BLaER1 (cell line): ENCODE data around the gene ZBTB4.

ENCODE experiments used
- H3K27ac ChIP-seq: shearing (Covaris generic); formaldehyde crosslinking; 2 replicates; pipeline ENCODE4 v1.8.1; 2022
- H3K27me3 ChIP-seq: shearing (Covaris generic); formaldehyde crosslinking; 2 replicates; pipeline ENCODE4 v1.8.1; 2022
- H3K36me3 ChIP-seq: shearing (Covaris generic); formaldehyde crosslinking; 2 replicates; pipeline ENCODE4 v1.8.1; 2022
- H3K4me1 ChIP-seq: shearing (Covaris generic); formaldehyde crosslinking; 2 replicates; pipeline ENCODE4 v1.8.1; 2022
- H3K4me2 ChIP-seq: shearing (Covaris generic); formaldehyde crosslinking; 2 replicates; pipeline ENCODE4 v1.8.1; 2022
- H3K4me3 ChIP-seq: shearing (Covaris generic); formaldehyde crosslinking; 2 replicates; pipeline ENCODE4 v1.8.1; 2022
- H3K9ac ChIP-seq: shearing (Covaris generic); formaldehyde crosslinking; 2 replicates; pipeline ENCODE4 v1.8.1; 2022
- H3K9me3 ChIP-seq: shearing (Covaris generic); formaldehyde crosslinking; 2 replicates; pipeline ENCODE4 v1.8.1; 2022
- H4K20me1 ChIP-seq: shearing (Covaris generic); formaldehyde crosslinking; 2 replicates; pipeline ENCODE4 v1.8.1; 2022
- Cebpa-rat ChIP-seq: shearing (Covaris generic); IDR thresholded peaks from 2 replicates; pipeline ENCODE4 v1.8.1; 2022

The ZBTB4 gene

GRCh38 chr17:7440113-7440833, 39.2 kb downstream of the ZBTB4 start:
- H4K20me1 ChIP-seq: peaks cover 82% of the 10 kb centered on the region
- no peaks in the 10 kb centered on the region for H3K9me3 ChIP-seq
- H3K36me3 ChIP-seq: no peaks in the 10 kb centered on the region
- H3K4me3 ChIP-seq: peak overlapping the region; percentile 63
- peak overlapping the region; percentile 7; the same call in 1 of the 2 replicates for H3K9ac ChIP-seq
- no peak for TF ChIP-seq Cebpa-rat
- no peak overlapping the region for H3K27ac ChIP-seq
- H3K27me3 ChIP-seq: peaks cover 83% of the 10 kb centered on the region
- H3K4me2 ChIP-seq: peak overlapping the region; percentile 75
- peaks cover 61% of the 10 kb centered on the region for H3K4me1 ChIP-seq

GRCh38 chr17:7439462-7440112, 39.8 kb downstream of the ZBTB4 start, which contains the start of gene FGF11:
FGF11 (plus strand) TSS chr17:7439512; CDS start chr17:7439621, 109 bp downstream.
- TF ChIP-seq Cebpa-rat: no peak
- Histone ChIP-seq H3K4me3 (peak within 1 kb of the TSS; percentile 76), H3K27ac (no peak within 1 kb of the TSS), H3K9me3 (no peaks in the 10 kb centered on the region), H3K27me3 (peaks cover 76% of the 10 kb centered on the region), H4K20me1 (peaks cover 78% of the 10 kb centered on the region), H3K36me3 (no peaks in the 10 kb centered on the region), H3K4me1 (peaks cover 54% of the 10 kb centered on the region), H3K4me2 (peak within 1 kb of the TSS; percentile 93), H3K9ac (peak within 1 kb of the TSS; percentile 48; the same call in 1 of the 2 replicates)

DNA sequence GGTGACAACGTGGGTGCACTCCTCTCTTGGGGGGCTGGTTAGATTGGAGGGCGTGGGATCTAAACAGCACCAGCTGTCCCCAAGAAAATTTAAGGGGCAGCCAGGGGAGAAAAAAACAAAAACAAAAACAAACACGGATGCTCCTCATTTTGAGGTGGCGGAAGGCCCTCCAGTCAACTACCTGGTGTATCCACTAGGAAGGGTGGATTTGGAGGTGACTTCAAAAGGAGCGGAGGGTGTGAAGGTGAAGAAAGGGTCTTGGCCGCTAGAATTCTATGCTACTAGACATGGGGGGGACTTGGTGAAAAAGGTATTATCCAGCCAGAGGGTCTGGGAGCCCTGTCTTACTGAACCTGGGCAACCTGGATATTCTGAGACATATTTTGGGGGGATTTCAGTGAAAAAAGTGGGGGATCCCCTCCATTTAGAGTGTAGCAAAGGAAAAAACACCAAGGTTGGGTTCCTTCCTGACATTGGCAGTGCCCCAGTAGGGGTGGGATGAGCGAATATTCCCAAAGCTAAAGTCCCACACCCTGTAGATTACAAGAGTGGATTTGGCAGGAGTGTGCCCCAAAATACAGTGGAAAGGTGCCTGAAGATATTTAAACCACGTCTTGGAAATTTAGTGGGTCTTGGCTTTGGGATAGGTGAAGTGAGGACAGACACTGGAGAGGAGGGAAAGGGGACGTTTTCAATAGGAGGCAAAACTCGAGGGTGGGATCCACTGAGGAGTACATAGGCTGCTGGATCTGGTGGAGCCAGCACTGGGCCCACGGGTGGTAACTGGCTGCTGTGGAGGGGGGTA, 40.6 kb downstream of the ZBTB4 start:
- Histone ChIP-seq H3K4me3 (peak overlapping the region; percentile 76), H4K20me1 (peaks cover 70% of the 10 kb centered on the region), H3K27ac (no peak overlapping the region), H3K4me1 (peaks cover 48% of the 10 kb centered on the region), H3K36me3 (no peaks in the 10 kb centered on the region), H3K4me2 (peak overlapping the region; percentile 93), H3K9me3 (no peaks in the 10 kb centered on the region), H3K9ac (0 out of 2 replicates have a peak overlapping the region, but pooled peaks have one; percentile 48), H3K27me3 (peaks cover 69% of the 10 kb centered on the region)
- TF ChIP-seq Cebpa-rat: no peak

GRCh38 chr17:7437950-7438614, 41.3 kb downstream of the ZBTB4 start:
- Histone ChIP-seq H3K4me3 (peak overlapping the region; percentile 76), H3K4me1 (peaks cover 48% of the 10 kb centered on the region), H3K27me3 (peaks cover 61% of the 10 kb centered on the region), H3K36me3 (no peaks in the 10 kb centered on the region), H3K9me3 (no peaks in the 10 kb centered on the region), H3K4me2 (peak overlapping the region; percentile 93), H3K27ac (no peak overlapping the region), H3K9ac (peak overlapping the region; percentile 48; the same call in 1 of the 2 replicates), H4K20me1 (peaks cover 63% of the 10 kb centered on the region)
- TF ChIP-seq Cebpa-rat: no peak

- Histone ChIP-seq H3K27me3 (peaks cover 54% of the 10 kb centered on the region), H4K20me1 (peaks cover 56% of the 10 kb centered on the region), H3K4me3 (peak overlapping the region; percentile 76), H3K9ac (no peak overlapping the region), H3K27ac (no peak overlapping the region), H3K36me3 (no peaks in the 10 kb centered on the region), H3K4me2 (peak overlapping the region; percentile 93), H3K4me1 (peaks cover 48% of the 10 kb centered on the region), H3K9me3 (no peaks in the 10 kb centered on the region)
- no peak for TF ChIP-seq Cebpa-rat
Observed at GRCh38 chr17:7437369-7437863, 42.0 kb downstream of the ZBTB4 start.

- Histone ChIP-seq H3K27me3 (peaks cover 48% of the 10 kb centered on the region), H3K9me3 (no peaks in the 10 kb centered on the region), H3K4me3 (peak overlapping the region; percentile 76), H3K4me2 (peak overlapping the region; percentile 93), H3K9ac (peak overlapping the region; percentile 73), H4K20me1 (peaks cover 56% of the 10 kb centered on the region), H3K4me1 (peaks cover 48% of the 10 kb centered on the region), H3K36me3 (no peaks in the 10 kb centered on the region), H3K27ac (no peak overlapping the region)
- TF ChIP-seq Cebpa-rat: no peak
Observed at GRCh38 chr17:7436556-7437368, 42.7 kb downstream of the ZBTB4 start.

GRCh38 chr17:7435676-7436555, 43.5 kb downstream of the ZBTB4 start:
- no peaks in the 10 kb centered on the region for H3K9me3 ChIP-seq
- H3K27me3 ChIP-seq: peaks cover 39% of the 10 kb centered on the region
- H3K27ac ChIP-seq: peak overlapping the region; percentile 52
- peak overlapping the region; percentile 93 for H3K4me2 ChIP-seq
- H3K4me3 ChIP-seq: peak overlapping the region; percentile 76
- no peak for TF ChIP-seq Cebpa-rat
- H3K4me1 ChIP-seq: peaks cover 48% of the 10 kb centered on the region
- peak overlapping the region; percentile 73 for H3K9ac ChIP-seq
- no peaks in the 10 kb centered on the region for H3K36me3 ChIP-seq
- peaks cover 48% of the 10 kb centered on the region for H4K20me1 ChIP-seq

DNA sequence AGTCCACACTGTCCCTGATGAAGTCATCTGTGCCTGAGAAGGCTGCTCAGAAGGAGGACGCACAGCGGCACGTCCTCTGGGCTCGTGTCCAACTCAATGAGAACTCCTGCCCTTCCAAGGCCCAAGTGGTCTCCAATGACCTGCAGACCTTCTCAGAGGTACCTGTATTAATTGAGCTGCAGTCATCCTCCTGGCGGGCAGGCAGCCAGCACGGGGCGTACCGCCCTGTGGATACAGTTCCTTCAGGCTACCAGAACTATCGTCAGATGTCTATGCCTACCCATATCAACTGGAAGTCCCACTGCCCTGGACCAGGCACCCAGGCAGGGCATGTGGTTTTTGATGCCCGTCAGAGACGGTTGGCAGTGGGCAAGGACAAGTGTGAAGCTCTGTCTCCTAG, 47.1 kb downstream of the ZBTB4 start:
- Histone ChIP-seq H3K4me3 (no peak overlapping the region), H3K4me2 (no peak overlapping the region), H3K27ac (no peak overlapping the region), H3K27me3 (peaks cover 3% of the 10 kb centered on the region; the same call in 1 of the 2 replicates), H3K9ac (no peak overlapping the region), H3K36me3 (no peaks in the 10 kb centered on the region), H3K9me3 (no peaks in the 10 kb centered on the region), H3K4me1 (peaks cover 14% of the 10 kb centered on the region), H4K20me1 (peaks cover 12% of the 10 kb centered on the region)
- TF ChIP-seq Cebpa-rat: no peak
